ENCODE results near the gene ATP5F1A.
A peak's percentile ranks its signal among the peaks of the same experiment; 100 is the strongest.
"Not testable (repeated sequence)": the region's sequence is repeated elsewhere in the genome, so short reads cannot be mapped to it uniquely, and the experiment has no call there.

The ATP5F1A gene

DNA sequence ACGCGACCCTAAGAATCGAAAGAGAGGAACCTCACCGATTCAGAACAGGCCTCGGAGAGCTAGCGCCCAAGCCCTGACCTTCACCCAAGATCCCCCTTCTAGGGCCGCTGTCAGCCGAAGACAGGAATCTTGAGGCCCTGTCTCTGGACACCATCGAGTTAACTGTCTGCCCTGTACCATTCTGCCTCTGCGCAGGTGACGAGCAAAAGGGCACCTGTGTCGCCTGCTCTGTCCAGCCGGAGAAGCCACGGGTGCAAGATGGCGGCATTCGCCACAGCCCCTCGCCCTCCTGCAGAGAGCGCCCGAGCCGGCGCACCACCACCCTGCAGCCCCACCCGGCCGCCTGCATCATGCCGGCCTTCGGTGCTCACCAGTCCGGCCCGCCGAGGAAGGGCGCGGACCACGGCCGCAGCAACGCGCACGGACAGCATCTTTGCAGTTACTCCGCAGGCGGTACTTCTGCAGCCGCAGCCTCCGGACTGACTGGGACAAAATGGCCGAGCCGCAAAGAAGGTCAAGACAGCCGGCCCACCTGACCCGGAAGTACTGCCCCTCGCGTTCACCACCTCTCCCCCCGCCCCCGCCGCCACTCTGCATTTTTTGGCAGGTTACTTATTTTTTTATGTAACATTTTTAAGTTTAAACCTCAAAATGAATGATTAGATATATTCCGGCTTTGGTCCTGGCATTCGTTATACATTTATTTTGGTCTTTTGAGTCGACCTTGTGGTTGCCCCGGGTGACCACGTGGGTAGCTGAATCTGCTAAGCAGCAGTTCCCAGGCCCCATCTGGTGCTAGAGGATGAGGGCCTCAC is at the start of gene ATP5F1A:
TSS of gene ATP5F1A (minus strand) at position 496 of the 815 bp plus-strand sequence. CDS start at position 431, 65 bp downstream.
- peak; percentile 85 for DNase-seq (ENCODE audit: low spot score)

DNA sequence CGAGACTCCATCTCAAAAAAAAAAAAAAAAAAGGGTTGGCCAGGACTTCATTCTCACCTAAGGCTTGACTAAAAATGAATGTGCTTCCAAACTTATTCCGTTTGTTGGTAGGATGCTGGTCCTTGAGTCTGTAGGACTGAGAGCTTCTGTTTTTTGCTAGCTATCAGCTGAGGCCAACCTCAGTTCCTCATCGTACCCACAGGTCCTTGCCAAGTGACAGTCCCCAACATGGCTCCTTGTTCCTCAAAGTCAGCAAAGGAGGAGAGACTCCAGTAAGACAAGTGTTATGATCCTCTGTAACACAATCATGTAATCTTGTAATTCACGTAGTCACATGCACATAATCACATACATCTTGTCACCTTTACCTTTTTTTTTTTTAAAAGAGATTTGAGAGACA is 43.1 kb upstream of the ATP5F1A start:
- no peak for DNase-seq (ENCODE audit: low spot score)

DNA sequence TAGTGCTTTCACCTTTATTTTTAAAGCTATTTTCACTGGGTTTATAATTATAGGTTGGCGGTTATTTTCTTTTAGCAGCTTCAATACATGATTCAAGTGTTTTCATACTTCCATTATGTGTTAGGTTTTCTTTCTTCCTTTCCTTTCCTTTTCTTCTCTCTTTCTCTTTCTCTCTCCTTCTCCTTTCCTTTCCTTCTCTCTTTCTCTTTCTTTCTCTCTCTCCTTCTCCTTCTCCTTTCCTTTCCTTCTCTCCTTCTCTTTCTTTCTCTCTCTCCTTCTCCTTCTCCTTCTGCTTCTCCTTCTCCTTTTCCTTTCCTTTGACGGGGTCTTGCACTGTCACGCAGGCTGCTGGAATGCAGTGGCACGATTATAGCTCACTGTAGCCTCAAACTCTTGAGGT is 42.1 kb upstream of the ATP5F1A start:
- DNase-seq (ENCODE audit: low spot score), result no peak

DNA sequence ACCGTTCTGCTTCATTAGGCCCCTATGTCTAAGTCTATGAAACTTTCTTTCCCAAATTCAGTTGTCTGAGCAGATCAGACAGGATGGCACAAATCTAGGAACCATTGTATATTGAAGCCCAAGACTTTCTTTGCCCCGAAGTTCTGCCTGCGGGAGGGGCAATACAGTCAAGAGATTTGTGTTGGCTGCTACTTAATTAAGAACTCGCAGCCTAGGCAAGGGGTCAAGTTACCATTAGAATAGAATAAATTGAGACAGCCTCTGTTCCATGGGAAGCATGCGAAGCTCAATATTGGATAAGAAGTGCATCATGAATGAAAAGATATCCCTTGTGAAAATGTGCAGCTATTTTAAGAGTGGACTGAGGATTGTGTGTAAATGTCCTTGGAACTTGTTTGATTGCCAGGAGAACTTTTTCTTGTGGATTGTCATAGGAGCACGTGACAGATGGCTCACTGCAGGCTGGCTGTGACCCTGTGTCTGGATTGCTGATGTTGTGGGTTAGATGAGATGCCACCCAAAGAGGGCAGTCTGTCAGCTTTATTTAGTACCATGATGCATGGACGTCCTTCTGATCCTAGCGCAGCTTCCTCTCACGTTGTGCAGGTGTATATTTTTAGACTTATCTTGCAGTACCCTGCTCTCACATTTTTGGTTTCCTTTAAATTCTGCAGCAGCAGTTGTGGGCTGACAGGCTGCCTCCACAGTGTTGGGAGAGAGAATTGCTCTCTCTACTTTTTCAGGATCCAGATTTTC is 37.0 kb upstream of the ATP5F1A start:
- DNase-seq (ENCODE audit: low spot score), result no peak

DNA sequence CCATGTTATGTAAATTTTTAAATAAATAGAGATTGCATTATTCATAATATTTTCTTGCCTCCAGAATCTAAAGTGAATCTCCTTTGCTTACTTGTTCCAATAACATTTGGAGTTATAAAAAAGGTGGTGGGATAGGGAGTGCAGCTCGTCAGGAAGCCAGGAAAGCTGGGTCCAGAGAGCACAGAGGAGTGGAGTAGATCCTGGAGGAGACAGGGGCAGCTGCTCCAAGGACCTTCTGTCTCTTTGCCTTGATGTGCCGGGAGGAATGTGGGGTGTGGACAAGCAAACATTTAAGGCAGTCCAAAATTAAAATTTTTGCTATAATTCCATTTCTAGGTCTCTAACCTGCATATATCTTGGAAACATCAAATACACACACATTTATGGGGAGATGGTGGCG is 35.4 kb upstream of the ATP5F1A start:
- no peak for DNase-seq (ENCODE audit: low spot score)

DNA sequence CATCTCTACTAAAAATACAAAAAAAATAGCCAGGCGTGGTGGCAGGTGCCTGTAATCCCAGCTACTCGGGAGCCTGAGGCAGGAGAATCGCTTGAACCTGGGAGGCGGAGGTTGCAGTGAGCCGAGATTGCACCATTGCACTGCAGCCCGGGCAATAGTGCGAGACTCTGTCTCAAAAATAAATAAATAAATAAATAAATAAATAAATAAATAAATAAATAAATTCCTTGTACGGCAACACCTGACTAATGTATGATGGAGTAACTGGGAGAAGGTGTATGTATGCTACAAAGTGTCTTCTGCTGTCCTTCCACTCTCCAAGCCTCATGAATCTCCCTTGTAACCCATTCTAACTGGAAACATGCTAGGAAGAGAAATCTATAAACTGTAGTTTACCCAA is 32.5 kb upstream of the ATP5F1A start:
- not testable (repeated sequence) for DNase-seq (ENCODE audit: low spot score)

DNA sequence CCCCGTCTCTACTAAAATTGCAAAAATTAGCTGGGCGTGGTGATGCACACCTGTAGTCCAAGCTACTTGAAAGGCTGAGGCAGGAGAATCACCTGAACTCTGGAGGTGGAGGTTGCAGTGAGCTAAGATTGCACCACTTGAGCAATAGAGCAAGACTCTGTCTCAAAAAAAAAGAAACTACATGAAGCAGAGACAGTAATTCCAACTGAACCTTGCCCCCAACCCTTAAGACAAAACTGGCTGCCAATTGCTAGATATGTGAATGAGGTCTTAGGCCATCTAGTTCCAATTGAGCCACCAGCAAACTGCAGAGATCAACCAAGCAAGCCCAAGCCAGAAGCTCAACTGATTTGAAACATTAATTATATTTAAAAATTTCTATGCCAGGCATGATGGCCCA is 32.0 kb upstream of the ATP5F1A start:
- no peak for DNase-seq (ENCODE audit: low spot score)

DNA sequence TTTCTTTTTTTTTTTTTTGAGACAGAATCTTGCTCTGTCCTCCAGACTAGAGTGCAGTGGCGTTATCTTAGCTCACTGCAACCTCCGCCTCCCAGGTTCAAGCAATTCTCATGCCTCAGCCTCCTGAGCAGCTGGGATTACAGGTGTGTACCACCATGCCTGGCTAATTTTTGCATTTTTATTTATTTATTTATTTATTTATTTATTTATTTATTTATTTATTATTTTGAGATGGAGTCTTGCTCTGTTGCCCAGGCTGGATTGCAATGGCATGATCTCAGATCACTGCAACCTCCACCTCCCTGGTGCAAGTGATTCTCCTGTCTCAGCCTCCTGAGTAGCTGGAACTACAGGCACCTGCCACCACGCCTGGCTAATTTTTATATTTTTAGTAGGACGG is 28.5 kb upstream of the ATP5F1A start:
- not testable (repeated sequence) for DNase-seq (ENCODE audit: low spot score)

DNA sequence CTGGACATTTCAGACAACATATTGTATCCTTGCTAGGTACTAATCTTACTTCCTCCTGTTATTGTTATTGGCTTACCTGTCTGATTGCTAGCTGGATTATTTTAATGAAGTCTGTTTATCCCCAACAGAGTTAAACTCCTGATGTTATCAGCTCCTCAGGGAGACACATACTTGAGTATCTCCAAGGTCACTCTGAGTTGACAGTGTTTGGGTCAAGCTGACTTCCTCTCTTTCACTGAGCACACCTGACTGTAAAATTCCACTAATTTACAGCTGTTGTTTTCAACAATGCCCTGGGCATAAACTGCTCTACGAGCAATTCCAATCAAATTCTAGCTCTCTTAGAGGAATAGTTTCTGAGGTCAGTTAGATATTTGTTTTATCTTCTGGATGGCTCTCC is 15.7 kb upstream of the ATP5F1A start:
- DNase-seq (ENCODE audit: low spot score), result no peak

DNA sequence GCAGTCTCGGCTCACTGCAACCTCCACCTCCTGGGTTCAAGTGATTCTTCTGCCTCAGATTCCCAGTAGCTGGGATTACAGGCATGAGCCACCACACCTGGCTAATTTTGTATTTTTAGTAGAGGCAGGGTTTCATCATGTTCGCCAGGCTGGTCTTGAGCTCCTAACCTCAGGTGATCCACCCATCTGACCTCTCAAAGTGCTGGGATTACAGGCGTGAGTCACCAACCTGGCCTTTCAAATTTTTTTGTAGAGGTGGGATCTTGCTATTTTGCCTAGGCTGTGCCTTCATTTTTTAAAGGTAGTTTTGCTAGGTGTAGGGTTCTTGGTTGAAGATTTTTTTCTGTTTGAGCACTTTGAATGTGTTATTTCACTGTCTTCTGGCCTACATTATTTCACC is 12.3 kb upstream of the ATP5F1A start:
- no peak for DNase-seq (ENCODE audit: low spot score)

DNA sequence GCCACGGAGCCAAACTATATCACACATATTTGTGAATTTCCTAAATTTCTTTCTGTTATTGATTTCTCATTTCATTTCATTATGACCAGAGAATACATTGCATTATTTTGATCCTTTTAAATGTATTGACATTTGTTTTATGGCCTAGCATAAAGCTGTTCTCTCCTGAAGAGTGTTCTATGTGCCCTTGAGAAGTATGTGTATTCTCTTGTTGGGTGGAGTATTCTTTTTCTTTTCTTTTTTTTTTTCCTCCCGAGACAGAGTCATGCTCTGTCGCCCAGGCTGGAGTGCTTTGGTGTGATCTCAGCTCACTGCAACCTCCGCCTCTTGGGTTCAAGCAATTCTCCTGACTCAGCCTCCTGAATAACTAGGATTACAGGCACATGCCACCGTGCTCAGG is 11.3 kb upstream of the ATP5F1A start:
- DNase-seq (ENCODE audit: low spot score), result no peak

DNA sequence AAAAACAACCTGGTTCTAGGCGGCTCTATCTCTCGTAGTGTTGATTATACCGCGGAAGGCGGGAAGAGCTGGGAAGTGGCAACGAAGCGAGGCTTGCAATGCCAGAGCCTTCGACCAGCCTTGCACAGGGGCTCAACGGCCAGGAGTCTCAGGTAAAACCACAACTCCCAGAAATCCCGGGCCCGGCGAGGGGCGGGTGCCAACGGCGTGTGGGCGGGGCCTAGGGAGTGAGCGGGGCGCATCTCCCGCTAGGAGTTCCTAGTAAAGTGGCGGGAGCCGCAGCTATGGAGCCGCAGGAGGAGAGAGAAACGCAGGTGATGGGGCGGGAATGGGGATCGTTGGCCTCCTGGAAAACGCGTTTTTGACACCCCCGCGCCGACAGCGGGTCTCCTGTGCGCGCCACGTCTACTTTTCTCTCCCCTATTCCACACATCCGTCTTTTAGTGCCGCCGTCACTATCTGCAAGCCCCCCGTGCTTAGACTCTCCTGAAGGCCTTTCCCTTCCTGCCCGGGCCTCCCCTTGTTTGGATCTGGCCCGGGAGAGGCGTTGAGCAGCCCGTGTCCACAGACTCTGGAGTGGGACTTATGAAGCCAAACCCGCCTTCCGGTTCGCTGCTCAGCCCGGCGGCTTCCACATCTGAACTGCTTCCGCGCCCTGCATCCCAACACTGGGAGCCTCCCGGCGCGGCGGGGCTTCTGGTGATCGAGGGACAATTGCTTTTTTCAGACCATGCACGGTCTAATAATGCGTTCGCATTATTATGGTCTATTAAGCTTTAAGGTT is 6.2 kb upstream of the ATP5F1A start, which contains the start of gene HAUS1:
TSS of gene HAUS1 (plus strand) at position 258 of the 784 bp plus-strand sequence. CDS start at position 285, 27 bp downstream.
- peak; percentile 75 for DNase-seq (ENCODE audit: low spot score)

DNA sequence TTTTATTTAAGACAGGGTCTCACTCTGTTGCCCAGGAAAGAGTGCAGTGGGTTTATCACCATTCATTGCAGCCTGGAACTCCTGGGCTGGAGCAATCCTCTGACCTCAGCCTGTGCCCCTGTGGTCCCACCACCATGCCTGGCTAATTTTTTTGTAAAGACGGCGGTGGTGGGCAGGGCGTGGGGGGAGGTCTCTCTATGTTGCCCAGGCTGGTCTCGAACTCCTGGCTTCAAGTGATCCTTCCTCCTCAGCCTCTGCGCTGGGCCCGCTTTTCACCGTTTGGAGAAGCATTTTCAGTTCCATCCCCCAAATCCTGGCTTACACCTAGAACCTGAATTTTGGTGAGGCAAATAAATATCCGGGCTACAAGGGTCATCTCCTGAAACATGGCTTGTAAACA is 1.4 kb upstream of the ATP5F1A start:
- no peak for DNase-seq (ENCODE audit: low spot score)

DNA sequence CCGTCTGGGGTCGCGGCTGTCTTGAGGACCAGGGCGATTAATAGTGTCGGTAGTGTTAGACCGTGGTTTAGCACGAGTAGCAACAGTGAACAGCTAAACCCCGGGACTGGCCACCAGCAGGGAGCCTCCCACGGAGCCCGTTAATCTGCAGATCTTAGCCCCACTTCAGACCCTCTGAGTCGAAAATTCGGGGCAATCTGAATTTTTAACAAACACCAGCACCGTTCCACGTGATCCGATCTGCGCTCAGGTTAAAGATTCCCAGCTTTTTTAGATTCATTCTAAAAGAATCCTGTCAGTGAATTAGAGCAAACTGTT is 479 bp upstream of the ATP5F1A start:
- DNase-seq (ENCODE audit: low spot score), result no peak

DNA sequence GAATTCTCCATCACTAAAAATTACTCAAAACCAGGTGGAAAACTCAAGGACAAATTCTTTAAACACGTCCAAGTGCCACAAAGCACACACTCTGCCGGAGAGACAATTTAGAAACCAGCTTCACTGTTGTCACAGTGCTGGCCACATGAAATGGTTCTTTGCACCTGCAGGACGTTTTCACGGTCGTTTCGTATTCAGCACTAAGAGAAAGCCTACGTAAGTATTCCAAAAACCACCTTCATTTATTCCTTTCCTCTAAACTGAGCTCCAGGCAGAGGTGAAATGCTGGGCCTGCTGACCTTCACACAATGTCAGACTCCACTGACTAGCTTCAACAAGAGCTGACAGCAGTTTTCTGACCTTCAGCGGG is 680 bp downstream of the ATP5F1A start:
- DNase-seq (ENCODE audit: low spot score), result peak; percentile 63

DNA sequence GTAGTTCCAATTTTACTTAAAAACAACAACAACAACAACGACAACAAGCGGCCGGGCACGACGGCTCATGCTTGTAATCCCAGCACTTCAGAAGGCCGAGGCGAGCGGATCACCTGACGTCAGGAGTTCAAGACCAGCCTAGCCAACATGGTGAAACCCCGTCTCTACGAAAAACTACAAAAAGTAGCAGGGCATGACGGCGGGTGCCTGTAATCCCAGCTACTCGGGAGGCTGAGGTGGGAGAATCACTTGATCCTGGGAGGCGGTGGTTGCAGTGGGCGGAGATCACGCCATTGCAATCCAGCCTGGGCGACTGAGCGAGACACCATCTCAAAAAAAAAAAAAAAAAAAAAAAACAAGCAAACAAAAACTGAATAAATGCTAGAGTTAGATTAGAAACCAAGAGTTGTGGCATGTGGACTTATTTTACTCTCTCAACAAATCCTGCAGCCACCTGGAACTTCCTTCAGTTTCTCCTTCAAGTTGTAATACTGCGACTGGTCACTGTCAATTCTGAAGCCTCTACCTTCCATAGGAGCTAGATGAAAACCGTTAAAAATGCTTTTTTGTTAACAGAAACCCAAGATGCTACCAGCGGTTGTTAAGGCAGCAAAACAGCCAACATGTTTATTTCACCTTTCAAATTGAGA is 1.3 kb downstream of the ATP5F1A start:
- DNase-seq (ENCODE audit: low spot score), result peak; percentile 37

DNA sequence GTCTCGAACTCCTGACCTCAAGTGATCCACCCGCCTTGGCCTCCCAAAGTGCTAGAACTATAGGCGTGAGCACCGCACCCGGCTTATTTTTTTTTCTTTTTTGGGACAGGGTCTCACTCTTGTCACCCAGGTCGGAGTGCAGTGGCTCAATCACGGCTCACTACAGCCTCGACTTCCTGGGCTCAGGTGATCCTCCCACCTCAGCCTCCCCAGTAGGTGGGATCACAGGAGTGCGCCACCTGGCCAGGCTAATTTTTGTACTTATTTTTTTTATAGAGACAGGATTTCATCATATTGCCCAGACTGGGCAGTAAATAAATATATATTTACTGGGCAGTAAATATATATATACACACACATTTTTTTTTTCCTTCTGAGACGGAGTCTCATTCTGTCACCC is 2.6 kb downstream of the ATP5F1A start:
- DNase-seq (ENCODE audit: low spot score), result no peak

DNA sequence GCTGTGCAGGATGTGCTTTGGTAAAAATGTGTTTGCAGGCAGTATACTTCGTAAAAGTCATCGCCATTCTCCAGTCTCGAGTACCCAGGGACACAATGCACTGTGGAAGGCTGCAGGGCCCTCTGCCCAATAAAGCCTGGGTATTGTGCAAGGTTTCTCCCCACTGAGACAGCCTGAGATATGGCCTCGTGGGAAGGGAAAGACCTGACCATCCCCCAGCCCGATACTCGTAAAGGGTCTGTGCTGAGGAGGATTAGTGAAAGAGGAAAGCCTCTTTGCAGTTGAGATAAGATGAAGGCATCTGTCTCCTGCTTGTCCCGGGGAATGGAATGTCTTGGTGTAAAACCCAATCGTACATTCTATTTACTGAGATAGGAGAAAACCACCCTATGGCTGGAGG is 9.6 kb downstream of the ATP5F1A start:
- not testable (repeated sequence) for DNase-seq (ENCODE audit: low spot score)

DNA sequence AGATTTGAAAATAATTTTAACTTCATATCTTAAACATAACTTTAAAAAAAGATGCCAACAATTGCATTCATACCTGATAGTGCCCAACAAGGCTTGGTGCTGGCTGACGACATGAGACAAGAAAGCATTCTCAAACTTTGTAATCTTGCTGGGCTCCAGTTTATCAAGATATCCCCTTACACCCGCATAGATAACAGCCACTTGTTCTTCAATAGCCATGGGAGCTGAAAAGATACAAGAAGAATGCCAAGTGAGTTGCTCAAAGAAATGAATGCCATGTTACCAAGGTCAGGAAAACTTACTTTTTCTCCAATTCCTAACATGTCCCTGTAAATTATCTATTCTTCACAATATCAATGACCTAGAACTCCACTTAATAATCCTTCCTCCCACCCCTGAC is 13.7 kb downstream of the ATP5F1A start:
- no peak for DNase-seq (ENCODE audit: low spot score)

DNA sequence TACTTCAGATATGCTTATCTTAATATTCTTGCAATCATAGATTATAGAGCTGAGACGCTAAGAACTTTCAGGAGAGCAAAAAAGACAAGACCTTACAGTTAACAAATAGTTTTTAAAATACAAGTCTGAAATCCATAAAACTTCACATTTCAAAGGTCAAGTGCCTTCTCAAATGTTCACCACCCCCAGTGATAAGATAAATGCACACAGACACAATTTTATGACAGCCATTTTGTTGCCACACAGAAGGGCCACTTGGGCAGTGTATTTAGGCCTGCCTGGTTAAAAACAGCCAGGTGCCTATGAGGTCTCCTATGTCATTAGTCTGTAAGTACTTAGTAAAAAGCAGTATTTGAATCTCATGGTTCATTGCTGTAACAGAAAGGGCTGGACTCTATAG is 17.9 kb downstream of the ATP5F1A start:
- no peak for DNase-seq (ENCODE audit: low spot score)

DNA sequence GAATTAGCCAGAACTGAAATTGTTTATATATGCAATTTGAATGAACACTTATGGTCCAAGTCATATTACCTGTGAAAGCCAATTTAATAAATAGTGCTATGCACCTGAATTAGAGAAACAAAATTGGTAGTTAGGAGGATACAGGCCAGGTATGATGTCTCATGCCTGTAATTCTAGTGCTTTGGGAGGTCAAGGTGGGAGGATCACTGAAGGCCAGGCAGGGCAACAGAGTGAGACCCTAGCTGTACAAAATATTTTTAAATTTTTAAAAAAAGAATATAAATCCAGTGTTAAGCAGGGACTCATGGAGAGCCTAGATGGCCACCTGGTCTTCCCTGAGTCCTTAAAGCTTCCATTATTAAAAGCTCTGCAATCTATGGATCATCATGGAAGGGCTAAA is 18.8 kb downstream of the ATP5F1A start:
- no peak for DNase-seq (ENCODE audit: low spot score)
